Left colon (tissue), 2 donors: ENCODE results near the gene EEPD1. TPM values are rescaled to one million over a fixed set of nuclear protein-coding genes. Genes with fewer than 3 reads are reported as not detected.

Source experiments
- ATAC-seq: fragments of 200-7000 bp; cut with Tn5 transposase; one replicate; pipeline ENCODE4 v1.9.1; 2020; ENCODE audit warnings: mild to moderate bottlenecking, moderate library complexity
- DNase-seq, 2 donors: peaks; one replicate each; pipeline ENCODE4 v3.0.0-alpha.2; 2020
- intact Hi-C, 2 donors: fragments of 100-400 bp; cut with DNase I in 1 of 2; cut with micrococcal nuclease in 1 of 2; formaldehyde crosslinking; loops; one replicate each; pipeline versions ENCODE4 v1.11.2 to v1.14.0; 2022; cut with DNase I, micrococcal nuclease
- total RNA-seq, 2 donors: library from RNA; stranded (reverse); fragmentation: NEBNext Ultra II Directional; extraction: Animal tissue kit (Norgen Biotek cat#: 25700); gene quantifications; one replicate each; pipeline ENCODE4 v1.2.1, GENCODE V29; 2021
- donor health status: DM: no; HTN: no; CAD: no.
- donor health status: DM: yes; HTN: yes; CAD: no.

Gene EEPD1
- total RNA-seq, 2 donors from 2014 or later: 10.2 to 13.4 TPM

DNA sequence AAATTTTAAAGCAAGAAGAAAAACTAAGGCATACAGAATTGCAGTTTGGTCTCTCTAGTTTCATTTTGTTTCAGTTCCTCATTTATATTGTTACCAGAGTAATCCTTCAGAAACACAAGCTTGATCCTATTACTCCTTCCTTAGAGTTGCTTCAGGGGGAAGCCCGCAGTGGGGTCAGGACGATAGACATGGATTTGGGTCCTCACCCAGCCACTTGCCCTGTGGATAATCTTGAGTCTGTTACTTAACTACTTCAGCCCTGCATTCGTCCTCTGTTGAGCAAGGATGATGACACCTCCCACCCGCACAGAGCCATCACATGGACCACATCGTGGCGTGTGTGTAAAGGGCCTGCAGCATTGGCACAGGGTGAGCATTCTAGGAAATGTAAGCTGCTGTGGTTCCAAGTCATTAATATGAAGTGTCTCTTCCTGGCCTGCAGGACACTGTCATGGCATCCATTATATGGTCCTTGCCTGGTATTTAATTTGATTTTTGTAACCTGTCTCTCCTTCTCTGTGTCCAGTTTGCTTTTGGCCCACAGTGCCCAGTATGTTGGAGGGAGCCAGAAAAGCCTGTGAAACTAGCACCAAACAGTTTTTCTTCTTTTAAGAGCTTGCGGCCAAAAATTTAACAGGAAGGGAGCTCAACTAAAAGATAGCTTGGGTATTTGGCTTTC lies 111.2 kb downstream of the EEPD1 start:
- no peak for DNase-seq
- peak; percentile 13 for ATAC-seq
- intact Hi-C loops: no loop called here

DNA sequence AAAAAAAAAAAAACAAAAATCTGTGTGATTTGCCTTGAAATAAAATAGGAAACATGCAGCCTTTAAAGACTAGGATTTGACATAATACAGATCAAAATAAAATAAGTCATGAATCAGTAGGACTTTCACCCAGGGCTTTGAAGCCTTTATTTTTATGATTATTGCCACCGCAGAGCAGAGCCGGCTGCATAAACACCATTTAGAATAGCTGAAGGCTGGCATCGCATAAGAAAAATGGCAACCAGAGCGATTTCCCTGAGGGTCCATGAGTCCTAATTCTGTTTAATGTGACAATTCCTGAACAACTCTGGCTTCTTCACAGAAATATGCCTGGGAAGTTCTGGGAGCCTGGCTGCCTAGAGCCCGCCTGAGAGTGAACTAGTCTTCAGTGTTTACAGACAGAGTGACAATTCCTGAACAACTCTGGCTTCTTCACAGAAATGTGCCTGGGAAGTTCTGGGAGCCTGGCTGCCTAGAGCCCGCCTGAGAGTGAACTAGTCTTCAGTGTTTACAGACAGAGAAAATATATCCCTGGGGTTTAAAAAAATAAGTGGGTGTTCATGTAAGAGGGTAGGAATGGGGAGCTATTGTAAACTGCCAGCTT lies 112.0 kb downstream of the EEPD1 start:
- no peak for DNase-seq
- peak; percentile 79 for ATAC-seq
- intact Hi-C loops: no loop called here

DNA sequence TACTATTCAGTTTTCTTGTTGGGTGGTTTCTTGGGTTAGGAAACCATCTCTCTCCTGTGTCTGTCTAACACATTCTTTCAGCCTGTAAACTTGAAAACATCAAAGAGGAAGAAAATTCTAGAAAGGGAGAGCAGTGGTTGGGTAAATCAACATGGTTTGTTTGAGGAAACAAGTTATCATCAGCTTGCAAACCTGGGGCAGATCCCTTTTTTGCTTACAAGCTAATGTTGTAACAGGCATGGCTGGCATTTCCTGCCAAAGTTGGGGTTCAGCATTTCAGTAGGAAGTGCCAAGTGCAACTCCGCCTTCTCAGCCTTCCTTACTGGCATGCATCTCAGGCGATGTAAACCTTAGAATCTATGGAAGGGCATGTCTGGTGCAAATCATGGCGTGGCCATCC lies 112.6 kb downstream of the EEPD1 start:
- DNase-seq (no peak), ATAC-seq (no peak)
- intact Hi-C loops: no loop called here

DNA sequence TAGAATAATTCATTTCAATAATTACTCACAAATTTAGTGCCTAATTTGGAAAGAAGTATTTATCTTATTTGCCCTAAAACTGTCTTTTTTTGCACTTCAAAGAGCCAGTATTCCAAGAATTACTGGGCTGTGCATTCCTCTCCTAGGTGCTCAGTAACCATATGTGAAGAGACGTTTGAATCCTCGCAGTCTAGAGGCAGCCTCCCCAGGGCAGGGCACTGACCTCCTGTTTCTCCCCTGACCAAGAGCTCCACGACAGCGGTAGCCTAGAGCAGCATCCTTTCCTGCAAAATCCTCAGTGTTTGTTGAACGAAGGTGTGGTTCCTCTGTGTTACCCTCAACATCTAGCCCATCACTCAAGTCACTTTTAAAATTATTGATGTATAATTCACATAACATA lies 113.1 kb downstream of the EEPD1 start:
- DNase-seq (no peak), ATAC-seq (no peak)
- intact Hi-C loops: no loop called here

DNA sequence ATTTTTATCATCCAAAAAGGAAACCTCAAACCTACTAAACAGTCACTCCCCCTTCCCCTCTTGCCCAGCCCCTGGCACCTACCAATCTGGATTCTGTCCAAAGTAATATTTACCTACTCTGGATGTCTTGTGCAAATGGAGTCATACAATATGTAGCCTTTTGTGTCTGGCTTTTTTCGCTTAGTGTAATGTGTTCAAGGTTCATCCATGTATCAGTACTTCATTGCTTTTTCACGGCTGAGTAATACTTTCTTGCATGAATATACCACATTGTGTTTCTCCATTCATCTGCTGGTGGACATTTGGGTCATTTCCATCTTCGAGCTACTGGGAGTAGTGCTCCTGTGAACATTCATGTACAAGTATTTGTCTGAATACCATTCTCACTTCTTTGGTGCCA lies 113.6 kb downstream of the EEPD1 start:
- intact Hi-C loops: no loop called here
- DNase-seq (no peak), ATAC-seq (no peak)

DNA sequence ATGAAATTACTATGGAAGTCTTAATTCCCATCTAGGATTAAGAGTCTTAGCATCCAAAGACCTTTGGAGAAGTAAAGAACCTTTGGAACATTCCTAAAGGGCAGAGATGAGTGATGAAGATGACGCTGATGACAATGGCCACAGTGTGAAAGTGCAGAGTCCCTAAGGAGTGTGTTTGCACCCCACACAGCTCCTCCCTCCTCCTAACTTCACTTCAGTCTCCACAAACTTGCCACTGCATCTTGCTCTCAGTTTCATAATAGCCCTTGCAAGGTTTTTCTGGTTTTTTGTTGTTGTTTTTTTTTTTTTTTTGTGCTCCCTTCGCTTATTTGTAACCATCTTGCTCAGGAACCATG lies 119.1 kb downstream of the EEPD1 start:
- ATAC-seq (no peak), DNase-seq (no peak)
- intact Hi-C loops: no loop called here

DNA sequence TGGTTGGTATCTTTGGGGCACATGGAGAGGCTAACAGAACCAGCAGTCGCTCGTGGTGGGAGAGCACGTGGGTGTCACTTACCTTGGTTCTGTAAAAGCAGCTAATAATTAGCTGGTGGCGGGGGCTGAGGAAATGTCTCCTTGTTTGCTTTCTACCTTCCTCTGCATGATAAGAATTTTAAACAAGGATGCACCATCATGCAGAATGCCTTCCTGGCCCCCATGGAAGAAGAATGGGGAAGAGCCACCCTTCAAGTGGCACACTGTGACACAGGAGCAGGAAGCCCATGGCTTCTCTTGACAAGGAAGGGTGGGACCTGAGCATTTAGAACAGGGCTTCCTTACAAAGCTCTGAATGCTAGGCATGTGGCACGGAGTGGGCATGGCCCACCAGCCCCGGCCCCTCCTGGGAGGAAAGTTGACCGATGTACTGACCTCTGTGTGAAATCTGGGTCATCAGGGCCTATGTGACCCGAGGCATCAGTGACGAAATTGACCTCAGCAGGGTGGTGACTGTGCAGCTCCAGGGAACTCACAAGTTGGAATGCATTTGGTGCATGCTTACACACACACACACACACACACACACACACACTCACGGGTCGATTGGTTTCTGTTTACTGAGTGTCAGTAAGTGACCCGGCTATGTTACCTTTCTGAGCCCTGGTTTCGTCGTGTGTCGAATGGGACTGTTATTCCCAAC lies 119.7 kb downstream of the EEPD1 start:
- no peak for DNase-seq
- intact Hi-C loops: no loop called here
- ATAC-seq: no peak

DNA sequence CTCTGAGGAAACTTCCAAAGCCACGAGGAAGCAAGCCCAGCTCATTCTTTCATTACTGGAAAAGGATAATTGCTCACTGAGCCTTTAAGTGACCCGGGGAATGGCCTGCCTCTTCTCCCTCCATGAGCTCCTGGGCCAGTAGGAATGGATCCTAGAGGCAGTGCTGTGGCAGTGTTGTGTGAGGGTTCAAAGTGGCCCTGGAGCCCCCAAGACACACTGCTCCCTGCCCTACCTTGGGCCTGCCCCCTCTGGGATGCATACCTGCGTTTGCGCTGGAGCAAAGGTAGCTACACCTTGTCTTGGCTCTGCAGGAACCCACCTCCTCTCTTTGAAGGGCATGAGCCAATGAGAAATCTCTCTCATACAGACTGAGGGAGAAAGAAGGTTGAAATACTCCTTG lies 120.8 kb downstream of the EEPD1 start:
- intact Hi-C loops: no loop called here
- DNase-seq: no peak

DNA sequence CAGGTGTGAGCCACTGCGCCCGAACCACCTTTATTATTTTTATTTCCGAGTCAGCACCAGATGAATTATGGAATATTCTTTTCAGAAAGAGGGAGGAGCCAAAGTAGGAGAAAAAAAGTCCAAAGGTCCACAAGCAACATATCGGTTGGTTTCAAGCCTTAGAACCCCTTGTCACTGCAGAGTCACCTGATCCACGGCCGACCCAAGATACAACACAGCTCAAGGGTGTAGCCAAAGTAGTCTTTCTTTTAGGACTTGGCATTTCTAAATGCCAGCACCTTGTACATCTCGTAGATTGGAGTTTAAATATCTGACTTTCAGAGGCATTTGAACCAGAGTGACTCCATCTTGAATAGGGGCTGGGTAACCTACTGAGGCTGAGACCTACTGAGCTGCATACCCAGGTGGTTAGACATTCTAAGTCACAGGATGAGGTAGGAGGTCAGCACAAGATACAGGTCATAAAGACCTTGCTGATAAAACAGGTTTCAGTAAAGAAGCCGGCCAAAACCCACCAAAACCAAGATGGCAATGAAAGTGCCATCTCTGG lies 122.8 kb downstream of the EEPD1 start:
- intact Hi-C loops: no loop called here
- DNase-seq: no peak

More for the DNA sequence above, 120.8 kb downstream of the EEPD1 start:
- ATAC-seq: no peak

DNA sequence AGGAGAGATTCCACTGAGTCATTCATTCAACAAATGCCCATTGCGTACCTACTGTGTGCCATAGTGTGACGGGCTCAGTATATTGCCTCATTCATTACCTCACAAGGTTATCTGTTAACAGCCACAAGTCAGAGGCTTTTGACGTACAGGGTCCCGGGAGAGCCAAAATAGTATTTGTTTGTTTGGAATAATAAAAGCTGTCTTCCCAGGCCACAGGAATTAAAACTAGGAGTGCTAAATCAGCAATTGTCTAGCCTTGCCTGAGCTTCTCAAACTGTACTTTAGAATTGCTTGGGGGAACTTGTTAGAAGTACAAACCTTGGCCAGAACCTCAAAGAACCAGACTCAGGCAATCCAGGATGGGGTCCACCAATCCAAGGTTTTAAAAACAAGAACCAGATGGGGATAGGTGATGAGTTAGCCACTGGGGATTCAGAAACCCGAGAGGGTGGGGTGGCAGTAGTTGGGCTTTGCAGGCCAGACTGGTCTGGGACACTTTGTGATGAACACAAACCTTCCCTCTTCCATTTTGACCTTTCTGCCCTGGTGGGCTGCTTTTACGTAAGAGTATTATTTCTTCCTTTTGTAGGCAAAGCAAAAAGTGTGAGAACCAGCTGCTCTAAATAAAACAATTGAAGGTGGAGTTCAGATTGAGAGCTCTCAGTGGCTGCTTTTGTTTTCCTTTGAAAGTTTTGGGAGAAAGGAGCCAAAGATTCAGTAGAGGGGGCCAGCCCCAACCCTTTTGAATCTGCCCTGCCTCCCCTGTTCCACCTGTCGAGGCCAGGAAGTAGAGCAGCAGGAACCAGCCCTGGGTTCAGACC lies 123.6 kb downstream of the EEPD1 start:
- ATAC-seq (no peak), DNase-seq (no peak)
- intact Hi-C loops: no loop called here

More for the DNA sequence above, 122.8 kb downstream of the EEPD1 start:
- ATAC-seq: no peak

DNA sequence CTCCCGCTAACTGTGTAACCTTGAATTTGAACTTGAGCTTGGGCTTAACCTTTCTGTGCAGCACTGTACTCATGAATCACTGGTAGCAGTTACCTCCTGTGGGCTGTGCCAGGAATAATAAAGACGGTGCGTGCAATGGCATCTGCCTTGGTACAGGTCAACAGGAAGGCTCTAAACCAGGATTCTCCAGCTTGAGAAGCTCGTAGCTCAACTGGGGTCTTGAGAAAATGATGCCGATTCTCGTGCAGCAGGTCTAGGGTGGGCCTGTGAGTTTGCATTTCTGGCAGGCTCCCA lies 124.1 kb downstream of the EEPD1 start:
- ATAC-seq (peak; percentile 26), DNase-seq (no peak)
- intact Hi-C loops: no loop called here

DNA sequence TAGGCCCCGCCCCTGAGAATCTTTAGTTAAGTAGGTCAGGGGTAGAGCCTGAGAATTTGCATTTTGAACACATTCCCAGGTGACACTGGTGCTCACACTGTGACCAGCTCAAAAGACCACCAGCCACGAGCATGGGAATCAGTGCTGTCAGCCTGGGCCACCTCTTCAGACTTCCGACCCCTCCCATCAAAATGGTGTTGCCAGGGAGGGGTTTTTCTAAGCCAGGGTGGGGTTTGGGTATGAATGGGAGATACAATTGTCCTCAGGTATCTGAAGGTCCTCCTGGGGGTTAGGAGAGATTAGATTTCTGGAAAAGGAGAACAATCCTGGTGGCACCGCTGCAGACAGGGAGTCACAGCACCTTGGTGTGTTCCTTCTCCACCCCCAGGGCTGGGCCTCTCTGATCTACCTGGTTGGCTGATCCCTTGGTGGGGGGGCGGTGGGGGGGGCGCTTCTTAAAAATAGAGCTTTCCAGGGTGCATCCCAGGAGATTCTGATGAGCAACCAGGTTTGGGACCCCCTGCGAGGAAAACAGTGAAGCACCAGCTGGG lies 125.1 kb downstream of the EEPD1 start:
- ATAC-seq (no peak), DNase-seq (no peak)
- intact Hi-C loops: no loop called here

DNA sequence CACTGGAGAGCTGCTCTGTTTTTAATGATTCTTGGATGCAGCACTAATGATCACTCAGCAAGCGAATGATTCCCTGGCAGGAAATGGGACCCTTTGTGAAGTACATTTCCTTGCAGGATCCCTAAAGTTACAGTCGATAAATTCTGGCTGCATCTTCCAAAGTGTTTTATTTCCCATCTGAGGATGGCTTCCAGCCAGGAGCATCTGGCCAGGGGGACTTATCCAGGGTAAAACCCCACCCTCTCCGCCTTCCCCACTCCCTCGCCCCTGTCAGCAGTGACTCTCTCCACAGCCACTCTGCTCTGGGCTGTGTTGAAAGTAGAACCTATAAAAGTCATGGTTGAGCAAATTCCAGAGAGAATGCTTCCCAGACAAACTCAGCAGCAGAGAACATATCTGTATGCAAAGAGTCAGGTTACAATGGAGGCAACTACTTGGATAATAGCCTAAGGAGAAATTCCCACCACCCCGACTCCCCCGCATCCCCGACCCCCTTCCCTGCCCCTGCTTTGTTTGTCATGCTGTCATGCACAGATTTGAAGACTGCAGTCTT lies 125.6 kb downstream of the EEPD1 start:
- peak; percentile 16 for ATAC-seq

DNA sequence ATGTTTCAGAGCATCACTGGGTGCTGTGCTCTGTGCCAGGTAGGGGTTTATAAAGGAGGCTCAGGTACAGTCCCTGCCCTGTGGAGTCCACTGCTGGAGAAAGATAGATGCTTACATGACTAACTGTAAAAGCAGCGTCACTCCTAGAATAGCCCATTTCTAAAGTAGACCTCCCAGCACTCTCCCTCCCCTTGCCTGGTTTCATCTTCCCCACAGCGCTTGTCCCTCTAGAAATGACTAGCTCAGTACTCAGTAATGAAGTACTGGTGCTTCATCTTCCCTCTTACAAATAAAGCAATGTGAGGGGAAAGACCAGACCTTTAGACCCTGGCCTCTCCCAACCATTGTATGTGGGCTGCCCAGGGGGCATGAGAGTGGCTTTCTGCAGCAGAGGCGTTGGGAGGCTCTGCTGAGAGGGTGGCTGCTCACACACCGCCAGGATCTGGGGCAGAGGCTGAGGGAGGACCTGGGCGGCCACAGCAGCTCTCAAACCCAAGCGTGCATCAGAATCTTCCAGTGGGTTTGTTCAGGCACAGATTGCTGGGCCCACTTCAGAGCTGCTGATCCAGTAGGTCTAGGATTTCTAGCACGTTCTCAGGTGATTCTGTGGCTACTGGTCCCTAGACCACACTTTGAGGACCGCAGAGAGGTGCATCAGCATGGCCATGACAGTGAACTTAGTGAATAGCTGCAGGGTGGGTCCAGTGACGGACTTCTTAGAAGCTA lies 126.3 kb downstream of the EEPD1 start:
- ATAC-seq (no peak), DNase-seq (no peak)
- intact Hi-C loops: no loop called here

More for the DNA sequence above, 125.6 kb downstream of the EEPD1 start:
- intact Hi-C loops: no loop called here
- peak in 1 of 2 donors; percentile 73 for DNase-seq

DNA sequence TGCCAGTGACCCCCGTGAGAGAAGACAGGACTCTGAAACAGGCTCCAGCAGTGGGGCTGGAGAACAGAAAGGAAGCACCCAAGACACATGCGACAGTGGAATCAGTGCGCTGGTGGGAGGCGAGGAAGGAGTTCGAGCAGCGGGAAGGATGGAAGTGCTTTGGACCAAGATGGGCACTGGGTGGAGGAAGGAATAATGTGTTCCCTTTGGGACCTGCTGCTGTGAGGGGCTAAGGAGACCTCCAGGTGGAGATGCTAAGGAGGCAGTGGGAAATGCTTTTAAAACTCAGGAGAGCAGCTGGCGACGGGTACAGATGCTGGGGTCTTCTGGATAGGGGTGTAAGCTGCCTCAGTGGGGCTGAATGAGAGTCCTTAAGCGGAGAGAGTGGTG lies 126.9 kb downstream of the EEPD1 start:
- ATAC-seq (no peak), DNase-seq (no peak)
- intact Hi-C loops: no loop called here

DNA sequence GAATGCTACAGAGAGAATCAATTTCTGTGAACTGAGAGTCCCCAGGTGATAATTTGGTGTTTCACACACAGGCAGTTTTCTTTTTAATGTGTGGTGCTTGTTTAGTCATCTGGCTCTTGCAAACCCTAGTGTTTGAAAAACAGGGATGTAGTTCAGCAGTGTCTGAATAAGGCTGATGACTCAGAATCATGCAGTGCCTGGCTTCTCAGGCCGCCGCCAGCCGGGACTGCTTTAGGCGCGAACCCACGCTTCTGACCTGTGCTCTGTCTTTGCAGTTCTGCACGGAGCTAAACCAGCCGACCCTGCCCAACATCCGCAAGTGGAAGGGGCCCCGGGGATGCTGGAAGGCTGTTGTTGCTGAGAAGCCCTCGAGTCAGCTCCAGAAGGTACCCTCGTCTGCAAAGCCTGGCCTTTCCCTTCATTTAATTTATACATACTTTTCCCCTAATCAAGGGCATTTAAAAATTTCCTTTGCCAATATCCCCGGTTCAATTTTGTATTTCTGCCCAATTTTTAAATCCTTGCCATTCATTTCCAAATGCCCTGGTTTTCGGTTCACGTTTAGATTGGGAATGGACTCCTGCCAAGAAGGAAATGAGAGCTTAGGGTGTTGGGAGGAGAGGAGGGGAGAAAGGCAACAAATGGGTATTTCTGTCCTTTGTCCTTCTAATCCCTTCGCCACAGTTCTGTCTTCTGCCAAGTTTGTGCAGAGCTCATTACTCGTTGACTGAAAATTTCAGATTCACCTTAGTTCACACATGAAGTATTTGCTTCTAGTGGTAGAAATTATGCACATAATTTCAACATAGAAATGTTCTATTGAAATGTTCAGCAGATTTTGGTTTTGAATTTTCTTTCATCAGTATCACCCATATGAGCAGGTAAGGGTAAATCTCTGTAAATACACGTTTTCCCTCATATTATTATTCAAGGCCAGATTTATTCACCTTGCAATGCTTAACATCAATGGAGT lies 128.1 kb downstream of the EEPD1 start:
- intact Hi-C loops: no loop called here
- DNase-seq (peak; percentile 71 to 72), ATAC-seq (peak; percentile 82)
